Measurements from ENCODE around the gene ACD.

Gene ACD

GRCh38 chr16:67645397-67646121, 14.5 kb downstream of the ACD start:
- DNase-seq = no peak

DNA sequence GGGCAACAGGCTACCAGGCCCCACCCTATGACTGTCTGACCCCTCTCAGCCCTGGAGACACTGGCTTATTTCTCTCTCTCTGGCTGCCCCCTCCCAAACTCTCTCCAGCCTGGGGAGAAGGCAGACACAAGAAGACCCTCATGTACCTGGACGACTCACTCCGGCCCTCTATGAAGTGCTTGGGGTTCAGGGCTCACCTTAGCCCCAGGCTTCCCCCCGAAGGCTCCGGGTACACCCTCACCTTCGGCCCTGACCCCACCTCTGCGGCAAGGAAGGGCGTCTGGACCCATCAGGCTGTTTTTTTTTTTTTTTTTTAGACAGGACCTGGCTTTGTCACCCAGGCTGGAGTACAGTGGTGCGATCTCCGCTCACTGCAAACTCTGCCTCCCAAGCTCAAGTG, 16.0 kb downstream of the ACD start:
- DNase-seq = no peak

DNA sequence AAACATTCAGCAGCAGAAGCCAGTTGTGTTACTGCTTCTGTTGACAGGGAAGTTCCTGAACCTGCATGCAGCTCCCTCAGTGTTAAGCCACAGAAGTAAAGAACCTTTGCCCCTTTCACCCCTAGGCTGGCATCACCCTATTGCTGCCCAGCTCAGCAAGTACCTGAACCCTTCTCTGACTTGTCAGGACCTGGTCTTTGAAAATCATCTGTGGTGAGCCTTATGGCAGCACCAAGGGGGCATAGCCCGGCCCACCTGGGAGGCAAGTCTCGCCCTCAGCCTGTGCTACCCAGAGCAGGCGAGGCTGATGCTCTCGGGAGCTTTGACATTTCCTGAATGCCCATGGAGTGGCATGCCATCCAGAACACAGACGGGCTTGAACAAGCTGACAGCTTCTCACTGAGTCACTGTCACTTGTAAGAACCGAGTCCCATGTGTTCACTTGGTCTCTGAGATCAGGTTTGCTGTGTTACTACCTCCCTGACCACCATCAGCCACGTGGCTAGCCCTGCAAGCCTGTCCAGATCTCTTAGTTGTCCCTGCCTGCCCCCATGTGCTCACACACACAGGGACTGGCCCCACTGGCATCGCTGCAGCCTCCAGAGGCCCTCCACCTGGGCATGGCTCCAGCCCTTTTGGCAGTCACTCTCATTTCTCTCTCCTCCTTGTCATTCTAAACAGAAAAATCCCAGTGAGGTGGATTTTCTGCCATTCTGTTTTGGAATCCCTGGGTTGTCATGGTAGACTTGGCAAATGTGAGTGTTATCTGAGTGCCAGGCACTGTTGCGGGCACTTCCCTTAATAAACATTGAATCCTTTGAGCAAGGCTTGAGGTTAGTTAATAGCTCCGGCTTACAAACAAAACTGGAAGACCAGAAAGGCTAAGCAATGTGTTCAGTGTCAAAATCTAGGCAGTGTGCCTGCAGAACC, 18.0 kb downstream of the ACD start:
- no peak for DNase-seq

GRCh38 chr16:67637625-67638024, 22.4 kb downstream of the ACD start:
- DNase-seq = no peak

DNA sequence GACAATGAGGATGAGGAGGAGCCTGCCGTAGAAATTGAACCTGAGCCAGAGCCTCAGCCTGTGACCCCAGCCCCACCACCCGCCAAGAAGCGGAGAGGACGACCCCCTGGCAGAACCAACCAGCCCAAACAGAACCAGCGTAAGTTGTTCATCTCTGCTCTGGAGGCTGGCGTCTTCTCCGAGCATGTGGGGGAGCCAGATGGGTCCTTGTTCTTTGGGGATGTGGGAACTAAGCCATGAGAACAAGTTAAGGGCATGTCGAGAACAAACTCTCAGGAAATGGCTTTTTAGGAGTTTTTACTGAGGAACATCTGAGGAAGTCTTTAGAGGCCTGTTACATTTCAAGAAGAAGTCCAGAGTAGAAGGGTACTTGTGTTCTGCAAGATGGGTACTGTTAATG, 23.3 kb downstream of the ACD start:
- no peak for DNase-seq

GRCh38 chr16:67632415-67633172, 27.5 kb downstream of the ACD start:
- no peak for DNase-seq

GRCh38 chr16:67628216-67628615, 31.8 kb downstream of the ACD start:
- DNase-seq = no peak

DNA sequence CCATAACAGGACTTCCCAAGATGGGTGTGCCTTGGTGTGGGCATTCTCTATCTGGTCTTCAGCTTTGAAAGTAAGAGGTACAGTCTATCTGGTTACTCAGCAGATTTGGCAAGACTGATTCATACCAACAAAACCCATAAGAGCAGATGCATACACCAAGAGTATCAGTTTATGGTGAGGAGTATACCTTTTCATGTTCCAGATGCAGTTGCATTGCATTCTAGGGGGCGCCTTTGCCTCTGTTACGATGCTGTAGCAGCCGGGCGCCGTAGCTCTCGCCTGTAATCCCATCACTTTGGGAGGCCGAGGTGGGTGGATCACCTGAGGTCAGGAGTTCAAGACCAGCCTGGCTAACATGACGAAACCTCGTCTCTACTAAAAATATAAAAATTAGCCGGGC, 46.3 kb downstream of the ACD start:
- DNase-seq = no peak

DNA sequence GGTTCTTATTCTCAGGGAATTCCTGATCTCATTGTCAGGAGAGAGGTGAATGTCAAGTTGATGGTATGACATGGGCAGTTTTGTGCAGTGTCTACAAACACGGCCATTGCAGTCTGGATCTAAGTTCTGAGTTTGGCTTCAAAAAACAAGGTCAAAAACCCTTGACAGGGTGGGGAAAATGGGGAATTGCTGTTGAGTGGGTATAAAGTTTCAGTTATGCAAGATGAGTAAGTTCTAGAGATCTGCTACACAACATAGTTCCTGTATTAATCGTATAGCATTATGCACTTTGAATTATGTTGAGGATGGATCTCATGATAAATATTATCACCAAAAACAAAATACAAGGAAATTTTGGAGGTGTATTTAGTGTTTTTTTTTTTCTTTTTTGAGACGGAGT, 51.7 kb downstream of the ACD start:
- DNase-seq = no peak

Data from EL (cell line).